ENCODE data around the gene FAM170B. TPM values are rescaled to one million over a fixed set of nuclear protein-coding genes. Genes with fewer than 3 reads are reported as not detected.

FAM170B gene
- total and polyA plus RNA-seq, 2 experiments from 2014 or later: not detected

GRCh38 chr10:49150426-49150825 is 16.6 kb upstream of the FAM170B start:
- no peak overlapping the region for H3K4me3 Mint-ChIP-seq
- H3K36me3 Mint-ChIP-seq (ENCODE audit: low read depth): peaks cover 7% of the 10 kb centered on the region; the same call in 2 of the 3 replicates
- TF ChIP-seq ZNF331 (CRISPR knock-in tag; IDR thresholded peaks at IDR 0.05; ENCODE audit: low read depth) (no peak), NANOG (IDR thresholded peaks at IDR 0.05; ENCODE audit: borderline replicate concordance) (no peak), STAT1 (IDR thresholded peaks at IDR 0.05; ENCODE audit: unreplicated experiment) (no peak), CTCF (conservative IDR thresholded peaks at IDR 0.05; ENCODE audit: low read depth in 2 of 2) (no peak), ETS1 (IDR thresholded peaks at IDR 0.05) (no peak), REST (IDR thresholded peaks at IDR 0.05; ENCODE audit: unreplicated experiment) (no peak), ZNF114 (CRISPR knock-in tag; IDR thresholded peaks at IDR 0.05) (no peak), POLR2AphosphoS5 (IDR thresholded peaks at IDR 0.05; ENCODE audit: low read depth) (no peak)
- TF ChIP-seq, protein P1, sequence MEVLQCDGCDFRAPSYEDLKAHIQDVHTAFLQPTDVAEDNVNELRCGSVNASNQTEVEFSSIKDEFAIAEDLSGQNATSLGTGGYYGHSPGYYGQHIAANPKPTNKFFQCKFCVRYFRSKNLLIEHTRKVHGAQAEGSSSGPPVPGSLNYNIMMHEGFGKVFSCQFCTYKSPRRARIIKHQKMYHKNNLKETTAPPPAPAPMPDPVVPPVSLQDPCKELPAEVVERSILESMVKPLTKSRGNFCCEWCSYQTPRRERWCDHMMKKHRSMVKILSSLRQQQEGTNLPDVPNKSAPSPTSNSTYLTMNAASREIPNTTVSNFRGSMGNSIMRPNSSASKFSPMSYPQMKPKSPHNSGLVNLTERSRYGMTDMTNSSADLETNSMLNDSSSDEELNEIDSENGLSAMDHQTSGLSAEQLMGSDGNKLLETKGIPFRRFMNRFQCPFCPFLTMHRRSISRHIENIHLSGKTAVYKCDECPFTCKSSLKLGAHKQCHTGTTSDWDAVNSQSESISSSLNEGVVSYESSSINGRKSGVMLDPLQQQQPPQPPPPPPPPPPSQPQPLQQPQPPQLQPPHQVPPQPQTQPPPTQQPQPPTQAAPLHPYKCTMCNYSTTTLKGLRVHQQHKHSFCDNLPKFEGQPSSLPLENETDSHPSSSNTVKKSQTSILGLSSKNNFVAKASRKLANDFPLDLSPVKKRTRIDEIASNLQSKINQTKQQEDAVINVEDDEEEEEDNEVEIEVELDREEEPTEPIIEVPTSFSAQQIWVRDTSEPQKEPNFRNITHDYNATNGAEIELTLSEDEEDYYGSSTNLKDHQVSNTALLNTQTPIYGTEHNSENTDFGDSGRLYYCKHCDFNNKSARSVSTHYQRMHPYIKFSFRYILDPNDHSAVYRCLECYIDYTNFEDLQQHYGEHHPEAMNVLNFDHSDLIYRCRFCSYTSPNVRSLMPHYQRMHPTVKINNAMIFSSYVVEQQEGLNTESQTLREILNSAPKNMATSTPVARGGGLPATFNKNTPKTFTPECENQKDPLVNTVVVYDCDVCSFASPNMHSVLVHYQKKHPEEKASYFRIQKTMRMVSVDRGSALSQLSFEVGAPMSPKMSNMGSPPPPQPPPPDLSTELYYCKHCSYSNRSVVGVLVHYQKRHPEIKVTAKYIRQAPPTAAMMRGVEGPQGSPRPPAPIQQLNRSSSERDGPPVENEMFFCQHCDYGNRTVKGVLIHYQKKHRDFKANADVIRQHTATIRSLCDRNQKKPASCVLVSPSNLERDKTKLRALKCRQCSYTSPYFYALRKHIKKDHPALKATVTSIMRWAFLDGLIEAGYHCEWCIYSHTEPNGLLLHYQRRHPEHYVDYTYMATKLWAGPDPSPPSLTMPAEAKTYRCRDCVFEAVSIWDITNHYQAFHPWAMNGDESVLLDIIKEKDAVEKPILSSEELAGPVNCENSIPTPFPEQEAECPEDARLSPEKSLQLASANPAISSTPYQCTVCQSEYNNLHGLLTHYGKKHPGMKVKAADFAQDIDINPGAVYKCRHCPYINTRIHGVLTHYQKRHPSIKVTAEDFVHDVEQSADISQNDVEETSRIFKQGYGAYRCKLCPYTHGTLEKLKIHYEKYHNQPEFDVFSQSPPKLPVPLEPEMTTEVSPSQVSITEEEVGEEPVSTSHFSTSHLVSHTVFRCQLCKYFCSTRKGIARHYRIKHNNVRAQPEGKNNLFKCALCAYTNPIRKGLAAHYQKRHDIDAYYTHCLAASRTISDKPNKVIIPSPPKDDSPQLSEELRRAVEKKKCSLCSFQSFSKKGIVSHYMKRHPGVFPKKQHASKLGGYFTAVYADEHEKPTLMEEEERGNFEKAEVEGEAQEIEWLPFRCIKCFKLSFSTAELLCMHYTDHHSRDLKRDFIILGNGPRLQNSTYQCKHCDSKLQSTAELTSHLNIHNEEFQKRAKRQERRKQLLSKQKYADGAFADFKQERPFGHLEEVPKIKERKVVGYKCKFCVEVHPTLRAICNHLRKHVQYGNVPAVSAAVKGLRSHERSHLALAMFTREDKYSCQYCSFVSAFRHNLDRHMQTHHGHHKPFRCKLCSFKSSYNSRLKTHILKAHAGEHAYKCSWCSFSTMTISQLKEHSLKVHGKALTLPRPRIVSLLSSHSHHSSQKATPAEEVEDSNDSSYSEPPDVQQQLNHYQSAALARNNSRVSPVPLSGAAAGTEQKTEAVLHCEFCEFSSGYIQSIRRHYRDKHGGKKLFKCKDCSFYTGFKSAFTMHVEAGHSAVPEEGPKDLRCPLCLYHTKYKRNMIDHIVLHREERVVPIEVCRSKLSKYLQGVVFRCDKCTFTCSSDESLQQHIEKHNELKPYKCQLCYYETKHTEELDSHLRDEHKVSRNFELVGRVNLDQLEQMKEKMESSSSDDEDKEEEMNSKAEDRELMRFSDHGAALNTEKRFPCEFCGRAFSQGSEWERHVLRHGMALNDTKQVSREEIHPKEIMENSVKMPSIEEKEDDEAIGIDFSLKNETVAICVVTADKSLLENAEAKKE (CRISPR knock-in tag; IDR thresholded peaks at IDR 0.05): no peak
- H3K9me2 ChIP-seq (ENCODE audit: insufficient read depth): peaks cover 18% of the 10 kb centered on the region; the same call in 1 of the 2 replicates
- H3K4me1 Mint-ChIP-seq: no peaks in the 10 kb centered on the region; the same call in 2 of the 3 replicates
- no peaks in the 10 kb centered on the region for H4K20me1 ChIP-seq (replicated peaks; ENCODE audit: insufficient read depth)
- DNase-seq (ENCODE audit: low spot score) (no peak), ATAC-seq (no peak)
- H3K27ac ChIP-seq (ENCODE audit: low read depth): no peak overlapping the region
- no peaks in the 10 kb centered on the region for H3F3A ChIP-seq (replicated peaks; ENCODE audit: low read depth)
- no peak overlapping the region for H2AFZ ChIP-seq
- H3K79me2 ChIP-seq (replicated peaks; ENCODE audit: insufficient read depth): no peaks in the 10 kb centered on the region
- no peaks in the 10 kb centered on the region for H3K36me3 ChIP-seq (ENCODE audit: insufficient read depth)
- H3K9me3 Mint-ChIP-seq: peaks cover 16% of the 10 kb centered on the region
- no peak overlapping the region for H3K27ac Mint-ChIP-seq
- H3K4me2 ChIP-seq: no peak overlapping the region
- H3K4me1 ChIP-seq (ENCODE audit: insufficient read depth): no peaks in the 10 kb centered on the region
- no peaks in the 10 kb centered on the region for H3K27me3 Mint-ChIP-seq (ENCODE audit: insufficient read depth, low read depth, poor library complexity)
- no peak overlapping the region for H3K4me3 ChIP-seq
- no peaks in the 10 kb centered on the region for H3K27me3 ChIP-seq (ENCODE audit: insufficient read depth)
